Mesenteric fat pad (tissue), 1 donor: Measurements from ENCODE around the gene RUSC2. TPM values are rescaled to one million over a fixed set of nuclear protein-coding genes. Genes with fewer than 3 reads are reported as not detected.
"Not testable (repeated sequence)": the region's sequence is repeated elsewhere in the genome, so short reads cannot be mapped to it uniquely, and the experiment has no call there.

ENCODE experiments used
- DNase-seq: peaks from one replicate; pipeline ENCODE4 v3.0.0-alpha.2; 2020; ENCODE audit warnings: low spot score
- long read RNA-seq: library from polyadenylated mRNA; unstranded; transcript quantifications from one replicate; pipeline ENCODE4 v2.0.0, GENCODE V29; 2020
- total RNA-seq: library from RNA; stranded (reverse); fragmentation: NEBNext Ultra II Directional; extraction: Animal tissue kit (Norgen Biotek cat#: 25700); gene quantifications from one replicate; pipeline ENCODE4 v1.2.1, GENCODE V29; 2021
- donor health status: DM: yes; HTN: yes; CAD: no.

Gene RUSC2
- 40.2 TPM for total RNA-seq
- long read RNA-seq, partial matches to known transcripts = 7 of 11 reads
- long read RNA-seq, other reads (novel, unspliced or antisense) = 4 of 11 reads

GRCh38 chr9:35489313-35490154 lies at the start of gene RUSC2:
RUSC2 (plus strand) TSS chr9:35490111; CDS start chr9:35546522, 56,411 bp downstream.
- DNase-seq = peak; percentile 94

GRCh38 chr9:35446012-35446411 lies 43.9 kb upstream of the RUSC2 start:
- DNase-seq = no peak

GRCh38 chr9:35448496-35448895 lies 41.4 kb upstream of the RUSC2 start:
- DNase-seq = no peak

- no peak for DNase-seq
Observed at GRCh38 chr9:35452481-35452880, 37.4 kb upstream of the RUSC2 start.

- no peak for DNase-seq
Observed at GRCh38 chr9:35453786-35454185, 36.1 kb upstream of the RUSC2 start.

- DNase-seq = no peak
Observed at GRCh38 chr9:35464141-35465025, 25.5 kb upstream of the RUSC2 start.

- DNase-seq = no peak
Observed at GRCh38 chr9:35470340-35470739, 19.6 kb upstream of the RUSC2 start.

- DNase-seq = no peak
Observed at GRCh38 chr9:35470894-35471293, 19.0 kb upstream of the RUSC2 start.

- DNase-seq = no peak
Observed at GRCh38 chr9:35476596-35476995, 13.3 kb upstream of the RUSC2 start.

- DNase-seq = not testable (repeated sequence)
Observed at GRCh38 chr9:35477211-35477855, 12.6 kb upstream of the RUSC2 start.

GRCh38 chr9:35478871-35479270 lies 11.0 kb upstream of the RUSC2 start:
- DNase-seq = no peak

- DNase-seq = no peak
Observed at GRCh38 chr9:35481347-35481975, 8.4 kb upstream of the RUSC2 start.

GRCh38 chr9:35482071-35482470 lies 7.8 kb upstream of the RUSC2 start:
- DNase-seq = no peak

GRCh38 chr9:35484406-35484805 lies 5.5 kb upstream of the RUSC2 start:
- DNase-seq = no peak

GRCh38 chr9:35487081-35487480 lies 2.8 kb upstream of the RUSC2 start:
- no peak for DNase-seq

- no peak for DNase-seq
Observed at GRCh38 chr9:35488021-35488420, 1.9 kb upstream of the RUSC2 start.

- DNase-seq = no peak
Observed at GRCh38 chr9:35488566-35489312, 1.2 kb upstream of the RUSC2 start.

GRCh38 chr9:35490155-35490909 lies 421 bp downstream of the RUSC2 start:
- no peak for DNase-seq

GRCh38 chr9:35490910-35491465 lies 1.1 kb downstream of the RUSC2 start:
- DNase-seq = no peak
